SK-N-MC (cell line): Measurements from ENCODE around the gene CCNA1.

ENCODE experiments used
- DNase-seq: peaks from one replicate; pipeline ENCODE4 v3.0.0-alpha.2; 2011; ENCODE audit warnings: low read depth, low spot score
- H3K27ac ChIP-seq: fragments of 200-600 bp; sonication (generic); 2 replicates; pipeline ENCODE4 v1.5.1; 2016; ENCODE audit warnings: mixed run types
- H3K36me3 ChIP-seq: fragments of 200-600 bp; sonication (generic); 2 replicates; pipeline ENCODE4 v1.6.1; 2017; ENCODE audit warnings: antibody characterized with exemption, low read length, mixed read lengths; ENCODE audit not compliant: insufficient read depth
- H3K4me3 ChIP-seq: fragments of 200-600 bp; sonication (generic); 2 replicates; pipeline ENCODE4 v1.5.1; 2016
- H3K9ac ChIP-seq: fragments of 200-600 bp; sonication (generic); 2 replicates; pipeline ENCODE4 v1.8.0; 2017; ENCODE audit warnings: mixed run types, mixed read lengths; ENCODE audit not compliant: insufficient read length
- H3K9me3 ChIP-seq: fragments of 200-600 bp; sonication (generic); 2 replicates; pipeline ENCODE4 v1.6.1; 2017; ENCODE audit warnings: low read depth, mild to moderate bottlenecking, antibody characterized with exemption, low read length, moderate library complexity, mixed read lengths
- EZH2 ChIP-seq: fragments of 200-600 bp; sonication (generic); IDR thresholded peaks from one replicate; pipeline ENCODE4 v1.6.1; 2017; ENCODE audit warnings: antibody characterized with exemption
- FOXP2 ChIP-seq: optimal IDR thresholded peaks from 2 replicates; pipeline ENCODE3; 2011; ENCODE audit warnings: mild to moderate bottlenecking, moderate library complexity; ENCODE audit not compliant: insufficient read depth; ENCODE audit errors: extremely low read length, control extremely low read depth
- POLR2AphosphoS5 ChIP-seq: IDR thresholded peaks from 2 replicates; pipeline ENCODE4 v1.6.1; 2012; ENCODE audit warnings: mild to moderate bottlenecking, low read depth, low read length, borderline replicate concordance

CCNA1 gene

DNA sequence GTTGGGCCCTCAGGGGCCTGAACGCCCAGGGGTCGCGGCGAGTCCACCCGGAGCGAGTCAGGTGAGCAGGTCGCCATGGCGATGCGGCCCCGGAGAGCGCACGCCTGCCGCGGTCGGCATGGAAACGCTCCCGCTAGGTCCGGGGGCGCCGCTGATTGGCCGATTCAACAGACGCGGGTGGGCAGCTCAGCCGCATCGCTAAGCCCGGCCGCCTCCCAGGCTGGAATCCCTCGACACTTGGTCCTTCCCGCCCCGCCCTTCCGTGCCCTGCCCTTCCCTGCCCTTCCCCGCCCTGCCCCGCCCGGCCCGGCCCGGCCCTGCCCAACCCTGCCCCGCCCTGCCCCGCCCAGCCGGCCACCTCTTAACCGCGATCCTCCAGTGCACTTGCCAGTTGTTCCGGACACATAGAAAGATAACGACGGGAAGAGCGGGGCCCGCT is at the start of gene CCNA1:
CCNA1 (plus strand) TSS at position 390 of the 439 bp plus-strand sequence. CDS start 562 bp downstream, outside the sequence.
- no peak within 1 kb of the TSS for H3K9ac ChIP-seq
- H3K36me3 ChIP-seq, result no peaks in the 10 kb centered on the region
- H3K4me3 ChIP-seq, result peak within 1 kb of the TSS; percentile 43
- TF ChIP-seq POLR2AphosphoS5 (no peak), EZH2 (no peak), FOXP2 (no peak)
- DNase-seq, result no peak
- H3K27ac ChIP-seq, result no peak within 1 kb of the TSS
- H3K9me3 ChIP-seq, result no peaks in the 10 kb centered on the region

DNA sequence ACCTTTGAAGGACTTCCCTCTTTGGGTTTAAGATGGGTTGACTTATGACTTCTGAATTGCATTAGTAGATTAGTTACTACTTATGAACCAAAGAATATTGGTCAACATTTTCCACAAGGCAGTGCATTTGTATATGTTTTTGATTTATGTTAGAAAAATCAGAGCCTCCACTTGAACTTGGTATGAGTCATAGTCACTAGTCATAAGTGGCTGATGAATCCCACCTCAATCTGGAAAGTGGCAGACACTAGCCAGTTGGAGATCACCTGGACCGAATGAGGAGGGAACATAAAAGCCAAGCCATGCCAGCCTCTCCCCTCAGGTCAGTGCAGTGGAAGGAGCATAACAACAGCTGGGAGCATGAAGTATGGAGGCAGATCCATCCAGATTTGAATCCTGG is 46.8 kb upstream of the CCNA1 start:
- H3K36me3 ChIP-seq, result no peaks in the 10 kb centered on the region
- H3K9me3 ChIP-seq, result no peaks in the 10 kb centered on the region
- no peak overlapping the region for H3K9ac ChIP-seq
- H3K27ac ChIP-seq, result no peak overlapping the region
- H3K4me3 ChIP-seq, result no peak overlapping the region
- DNase-seq, result no peak
- TF ChIP-seq FOXP2 (no peak), POLR2AphosphoS5 (no peak), EZH2 (no peak)

GRCh38 chr13:36395280-36395679 is 37.0 kb upstream of the CCNA1 start:
- TF ChIP-seq POLR2AphosphoS5, result no peak
- no peak for TF ChIP-seq FOXP2
- no peak for TF ChIP-seq EZH2
- no peak overlapping the region for H3K27ac ChIP-seq
- no peak overlapping the region for H3K9ac ChIP-seq
- no peaks in the 10 kb centered on the region; the same call in 1 of the 2 replicates for H3K9me3 ChIP-seq
- H3K4me3 ChIP-seq, result no peak overlapping the region
- DNase-seq, result peak; percentile 73
- H3K36me3 ChIP-seq, result no peaks in the 10 kb centered on the region

DNA sequence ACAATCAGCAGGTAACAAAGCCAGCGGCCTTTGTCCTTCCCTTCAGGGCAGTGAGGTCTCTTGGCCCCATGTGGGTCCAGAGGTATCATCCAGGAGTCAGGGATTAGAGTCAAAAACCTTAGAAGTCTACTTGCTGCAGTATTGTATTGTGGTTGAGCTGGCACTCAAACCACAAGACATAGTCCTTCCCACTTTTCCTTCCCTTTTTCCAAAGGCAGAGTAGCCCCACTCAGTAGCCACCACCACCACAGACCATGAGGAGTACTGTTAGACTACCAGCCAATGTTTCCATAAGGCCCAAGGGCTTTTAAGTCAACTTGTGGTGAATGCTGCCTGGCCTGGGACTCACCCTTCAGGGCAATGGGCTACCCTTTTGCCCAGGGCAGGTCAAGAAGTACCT is 27.1 kb upstream of the CCNA1 start:
- Histone ChIP-seq H3K36me3 (no peaks in the 10 kb centered on the region), H3K9ac (no peak overlapping the region), H3K27ac (no peak overlapping the region), H3K9me3 (no peaks in the 10 kb centered on the region), H3K4me3 (no peak overlapping the region)
- DNase-seq, result no peak
- TF ChIP-seq POLR2AphosphoS5 (no peak), EZH2 (no peak), FOXP2 (no peak)

DNA sequence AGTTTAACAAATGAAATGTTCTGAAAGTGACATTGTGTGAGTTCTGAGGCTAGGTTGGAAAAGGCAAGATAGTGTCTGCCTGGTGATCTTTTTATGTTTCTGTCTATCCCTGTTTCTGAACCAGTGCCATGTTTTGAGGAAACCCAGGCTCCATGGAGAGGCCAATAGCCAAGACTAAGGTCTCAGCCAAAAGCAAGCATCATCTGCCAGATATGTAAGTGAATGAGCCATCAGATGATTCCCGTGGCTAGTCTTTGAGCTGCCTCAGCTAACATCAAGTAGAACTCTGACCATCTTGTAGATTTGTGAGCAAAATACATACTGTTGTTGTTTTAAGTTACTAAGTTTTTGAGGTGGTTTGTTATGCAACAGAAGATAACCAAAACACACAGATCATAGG is 19.6 kb upstream of the CCNA1 start:
- H3K9ac ChIP-seq, result no peak overlapping the region
- no peak overlapping the region for H3K4me3 ChIP-seq
- no peak overlapping the region for H3K27ac ChIP-seq
- TF ChIP-seq EZH2 (no peak), POLR2AphosphoS5 (no peak), FOXP2 (no peak)
- H3K9me3 ChIP-seq, result no peaks in the 10 kb centered on the region
- no peak for DNase-seq
- H3K36me3 ChIP-seq, result no peaks in the 10 kb centered on the region

DNA sequence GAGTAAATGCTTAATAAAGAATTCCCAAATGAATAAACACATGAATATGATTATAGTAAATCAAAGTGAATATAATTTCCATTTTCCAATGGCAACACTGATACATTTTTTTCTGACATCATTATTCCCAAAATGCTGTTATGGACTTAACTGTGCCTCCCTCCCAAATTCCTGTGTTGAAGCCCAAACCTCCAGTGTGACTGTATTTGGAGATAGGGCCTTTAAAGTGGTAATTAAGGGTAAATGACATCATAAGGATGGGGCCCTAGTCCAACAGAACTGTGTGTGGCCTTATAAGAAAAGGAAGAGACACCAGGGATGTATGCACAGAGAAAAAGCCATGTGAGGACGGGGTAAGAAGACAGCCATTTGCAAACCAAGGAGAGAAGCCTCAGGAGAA is 19.1 kb upstream of the CCNA1 start:
- Histone ChIP-seq H3K9ac (no peak overlapping the region), H3K27ac (no peak overlapping the region), H3K9me3 (no peaks in the 10 kb centered on the region), H3K4me3 (no peak overlapping the region), H3K36me3 (no peaks in the 10 kb centered on the region)
- no peak for DNase-seq
- TF ChIP-seq FOXP2 (no peak), EZH2 (no peak), POLR2AphosphoS5 (no peak)

DNA sequence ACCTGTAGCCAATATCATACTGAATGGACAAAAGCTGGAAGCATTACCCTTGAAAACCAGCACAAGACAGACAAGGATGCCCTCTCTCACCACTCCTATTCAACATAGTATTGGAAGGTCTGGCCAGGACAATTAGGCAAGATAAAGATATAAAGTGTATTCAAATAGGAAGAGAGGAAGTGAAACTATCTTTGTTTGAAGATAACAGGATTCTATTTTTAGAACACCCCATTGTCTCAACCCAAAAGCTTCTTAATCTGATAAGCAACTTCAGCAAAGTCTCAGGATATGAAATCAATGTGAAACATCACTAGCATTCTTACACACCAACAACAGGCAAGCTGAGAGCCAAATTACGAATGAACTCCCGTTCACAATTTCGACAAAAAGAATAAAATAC is 17.8 kb upstream of the CCNA1 start:
- no peak for DNase-seq
- TF ChIP-seq POLR2AphosphoS5, result no peak
- no peak for TF ChIP-seq EZH2
- no peak for TF ChIP-seq FOXP2
- Histone ChIP-seq H3K9me3 (no peaks in the 10 kb centered on the region), H3K27ac (no peak overlapping the region), H3K9ac (no peak overlapping the region), H3K4me3 (no peak overlapping the region), H3K36me3 (no peaks in the 10 kb centered on the region)

- peak overlapping the region; percentile 67 for H3K9ac ChIP-seq
Observed at GRCh38 chr13:36417331-36417730, 15.0 kb upstream of the CCNA1 start.

More at GRCh38 chr13:36417331-36417730, 15.0 kb upstream of the CCNA1 start:
- TF ChIP-seq EZH2 (no peak), POLR2AphosphoS5 (no peak), FOXP2 (no peak)
- Histone ChIP-seq H3K9me3 (no peaks in the 10 kb centered on the region), H3K4me3 (peak overlapping the region; percentile 67), H3K27ac (peak overlapping the region; percentile 93), H3K36me3 (no peaks in the 10 kb centered on the region)
- no peak for DNase-seq
